OCI-M2 (cell line): Measurements from ENCODE around the gene DMD.
"Not testable (repeated sequence)": the region's sequence is repeated elsewhere in the genome, so short reads cannot be mapped to it uniquely, and the experiment has no call there.

ENCODE experiments used
- DNase-seq: peaks from one replicate; lab custom pipeline; 2025; ENCODE audit not compliant: unreplicated experiment; lab: John Stamatoyannopoulos, UW

DMD gene

GRCh38 chrX:32289356-32289755 lies 922.0 kb downstream of the DMD start:
- no peak for DNase-seq

- DNase-seq = no peak
Measured at GRCh38 chrX:32281853-32282252, 929.5 kb downstream of the DMD start.

DNA sequence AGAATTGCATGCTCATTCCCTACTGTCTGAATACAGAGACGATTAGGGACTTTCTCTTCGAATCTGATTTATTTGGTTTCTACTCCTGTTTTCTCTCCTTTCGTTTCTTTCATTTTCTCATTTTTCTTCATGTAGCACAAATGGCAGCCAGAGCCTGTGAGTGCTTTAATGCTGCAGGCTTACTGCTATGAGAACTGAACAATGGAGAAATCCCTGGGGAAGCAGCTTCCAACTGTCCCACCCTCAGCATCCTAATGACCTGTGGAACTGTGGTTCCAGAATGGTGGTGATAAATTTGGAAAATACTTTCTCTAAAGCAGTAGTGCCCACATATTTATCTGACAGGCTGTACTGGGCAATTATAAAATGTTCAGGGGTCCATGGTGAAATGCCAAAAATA lies 930.4 kb downstream of the DMD start:
- DNase-seq = no peak

DNA sequence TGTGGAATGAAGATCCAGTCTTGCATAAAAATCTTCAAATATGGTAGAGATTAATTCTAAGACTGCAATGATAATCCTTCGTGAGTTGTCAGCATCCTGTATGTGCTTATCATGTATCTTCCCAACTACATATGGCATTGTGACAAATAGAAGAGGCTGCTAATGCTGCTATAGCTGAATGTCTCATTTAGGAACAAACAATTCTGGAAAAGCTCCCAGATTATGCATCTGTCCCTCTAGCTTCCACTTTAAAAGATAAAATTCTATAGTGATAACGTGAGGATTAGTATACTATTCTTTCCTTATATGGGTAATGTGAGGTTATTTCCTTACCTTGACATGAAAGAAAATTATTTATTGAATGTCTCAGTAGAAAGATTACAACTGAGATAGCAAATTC lies 930.9 kb downstream of the DMD start:
- DNase-seq = no peak

- no peak for DNase-seq
Measured at GRCh38 chrX:32276153-32276552, 935.2 kb downstream of the DMD start.

DNA sequence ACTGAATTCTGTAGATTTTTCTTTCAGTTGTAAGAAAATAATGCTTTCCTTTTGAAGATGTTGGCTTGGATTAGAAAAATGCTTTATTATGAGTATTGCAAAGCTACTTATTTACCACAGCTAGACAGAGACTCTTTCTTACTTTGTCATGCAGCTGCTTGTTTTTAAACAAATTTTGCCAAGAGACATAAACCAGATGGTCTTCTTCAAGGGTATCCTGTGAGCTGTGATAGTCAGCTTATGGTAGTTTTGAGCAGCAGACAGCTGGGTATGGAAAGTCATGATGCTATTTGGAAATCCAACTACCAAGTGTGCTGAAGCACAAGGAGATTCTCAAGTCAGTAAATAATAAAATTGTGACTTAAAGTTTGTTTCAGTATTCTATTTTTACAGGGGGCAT lies 941.5 kb downstream of the DMD start:
- DNase-seq = no peak

GRCh38 chrX:32268207-32268606 lies 943.1 kb downstream of the DMD start:
- DNase-seq = no peak

GRCh38 chrX:32267796-32268195 lies 943.6 kb downstream of the DMD start:
- DNase-seq = no peak

DNA sequence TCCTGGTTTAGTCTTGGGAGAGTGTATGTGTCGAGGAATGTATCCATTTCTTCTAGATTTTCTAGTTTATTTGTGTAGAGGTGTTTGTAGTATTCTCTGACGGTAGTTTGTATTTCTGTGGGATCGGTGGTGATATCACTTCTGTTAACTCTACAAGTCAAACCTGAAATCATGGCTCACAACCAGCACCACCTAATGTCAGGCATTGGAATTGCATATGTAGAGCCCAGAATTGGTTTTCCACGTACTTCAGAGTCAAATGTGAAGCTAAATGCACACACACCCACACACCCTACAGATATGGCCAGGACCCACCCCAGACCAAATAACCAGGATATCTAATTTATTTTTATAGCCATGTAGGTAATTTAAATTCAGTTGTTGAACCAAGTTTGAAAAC lies 964.7 kb downstream of the DMD start:
- DNase-seq = not testable (repeated sequence)

- DNase-seq = no peak
Measured at GRCh38 chrX:32195611-32196010, 1015.7 kb downstream of the DMD start.

DNA sequence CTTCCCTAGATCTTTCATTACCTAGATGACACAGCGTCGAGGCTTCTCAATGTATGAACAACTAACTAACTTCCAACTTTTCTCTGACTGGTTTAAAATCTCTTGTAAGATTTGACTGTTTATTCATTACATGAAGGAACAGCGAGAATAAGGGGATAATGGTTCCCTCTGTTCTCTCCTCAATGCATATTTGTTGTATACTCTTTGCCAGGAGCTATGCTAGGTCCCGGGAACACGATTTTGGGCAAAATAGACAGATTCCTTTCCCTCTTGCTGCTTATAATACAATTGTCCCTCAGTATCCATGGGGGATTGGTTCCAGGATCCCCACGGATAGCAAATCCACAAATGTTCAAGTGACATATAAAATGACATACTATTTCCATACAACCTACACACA lies 1020.0 kb downstream of the DMD start:
- no peak for DNase-seq

DNA sequence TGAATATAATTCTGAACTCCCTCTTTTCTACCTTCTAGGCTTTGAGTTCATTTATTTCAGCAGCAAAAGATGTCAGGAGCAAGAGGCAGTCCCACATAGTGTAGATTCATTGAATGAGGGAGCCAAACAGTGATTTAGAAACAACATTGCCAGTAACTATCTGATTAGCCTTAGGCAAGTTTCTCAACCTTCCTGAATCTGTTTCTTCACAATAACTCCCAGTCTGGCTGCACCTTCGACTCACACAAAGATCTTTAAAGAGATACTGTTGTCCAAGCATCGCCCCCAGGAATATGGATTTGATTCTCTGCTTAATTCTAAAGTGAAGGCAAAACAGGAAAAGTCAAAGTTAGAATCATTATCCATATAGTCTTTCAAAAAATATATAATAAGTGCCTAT lies 1026.2 kb downstream of the DMD start:
- no peak for DNase-seq

DNA sequence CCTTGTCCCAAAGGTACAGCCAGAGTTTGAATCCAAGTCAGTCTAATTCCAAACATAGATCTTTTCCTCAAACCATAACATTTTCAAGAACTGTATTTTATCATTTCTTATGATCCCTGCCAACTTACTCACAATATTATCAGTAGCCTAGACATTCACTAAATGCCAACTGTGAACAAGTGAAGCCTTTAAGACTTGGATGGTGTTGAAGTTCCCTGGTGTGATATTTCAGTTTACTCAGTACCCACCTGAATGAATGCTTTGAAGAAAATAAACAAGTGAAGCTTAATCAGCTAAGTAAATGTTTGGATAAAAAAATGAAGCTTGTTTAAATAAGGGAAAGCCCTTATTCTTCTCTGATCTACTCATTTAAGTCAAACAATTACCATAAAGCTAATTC lies 1028.3 kb downstream of the DMD start:
- no peak for DNase-seq

DNA sequence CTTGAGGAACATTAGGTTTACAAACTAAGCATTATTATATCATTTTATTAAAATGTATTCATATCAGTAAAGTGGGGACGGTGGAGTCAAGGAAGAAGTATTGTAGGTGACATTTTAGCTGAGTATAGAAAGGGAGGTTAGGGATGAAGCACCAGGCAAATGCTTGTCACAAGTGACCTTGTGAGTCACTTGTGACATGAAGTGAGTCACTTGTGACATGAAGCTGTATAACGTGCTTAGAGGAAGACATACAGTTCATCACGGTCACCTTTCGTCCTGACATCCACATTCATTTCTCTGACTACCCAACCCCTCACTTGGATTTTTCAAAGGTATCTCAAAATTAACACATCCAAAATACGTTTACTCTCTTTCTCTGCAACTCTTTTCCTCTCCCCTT lies 1034.8 kb downstream of the DMD start:
- no peak for DNase-seq

GRCh38 chrX:32170481-32170880 lies 1040.9 kb downstream of the DMD start:
- DNase-seq = no peak

- DNase-seq = no peak
Measured at GRCh38 chrX:32155044-32155638, 1056.2 kb downstream of the DMD start.

- DNase-seq = no peak
Measured at GRCh38 chrX:32153585-32153984, 1057.8 kb downstream of the DMD start.

- no peak for DNase-seq
Measured at GRCh38 chrX:32150141-32150540, 1061.2 kb downstream of the DMD start.

GRCh38 chrX:32141841-32142240 lies 1069.5 kb downstream of the DMD start:
- DNase-seq = no peak

DNA sequence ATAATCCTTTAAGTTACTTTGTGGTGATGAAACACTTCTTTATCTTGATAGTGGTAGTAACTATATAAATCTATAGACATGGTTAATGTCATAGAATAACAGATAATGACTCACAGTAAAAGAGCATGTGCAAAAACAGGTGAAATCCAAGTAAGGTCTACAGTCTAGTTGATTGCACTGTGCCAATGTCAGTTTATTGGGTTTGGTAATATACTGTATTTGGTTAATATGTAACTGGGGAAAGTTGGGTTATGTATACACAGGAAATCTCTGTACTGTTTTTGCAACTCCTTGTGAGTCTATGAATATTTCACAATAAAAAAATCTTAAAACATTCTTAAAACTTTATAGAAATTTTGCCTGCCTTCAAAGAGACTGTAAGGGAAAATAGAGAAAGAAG lies 1071.9 kb downstream of the DMD start:
- no peak for DNase-seq

DNA sequence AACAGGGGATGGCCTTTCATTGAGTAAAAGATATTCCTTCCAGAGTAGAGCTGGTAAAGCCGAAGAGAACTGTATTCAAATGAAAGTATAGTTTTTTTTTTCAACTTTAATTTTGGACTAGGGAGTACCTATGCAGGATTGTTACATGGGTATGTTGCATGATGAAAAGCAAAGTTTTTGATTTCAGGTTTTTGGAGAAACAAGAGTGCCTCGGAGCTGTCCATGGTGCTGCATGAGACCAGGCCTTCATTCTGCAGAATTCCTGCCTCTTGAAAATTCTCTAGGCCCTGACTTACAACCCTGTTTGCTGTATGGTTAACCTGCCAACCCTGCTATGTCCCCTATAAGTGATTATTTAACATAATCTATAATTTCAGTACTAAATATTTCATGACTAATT lies 1073.8 kb downstream of the DMD start:
- DNase-seq = no peak

DNA sequence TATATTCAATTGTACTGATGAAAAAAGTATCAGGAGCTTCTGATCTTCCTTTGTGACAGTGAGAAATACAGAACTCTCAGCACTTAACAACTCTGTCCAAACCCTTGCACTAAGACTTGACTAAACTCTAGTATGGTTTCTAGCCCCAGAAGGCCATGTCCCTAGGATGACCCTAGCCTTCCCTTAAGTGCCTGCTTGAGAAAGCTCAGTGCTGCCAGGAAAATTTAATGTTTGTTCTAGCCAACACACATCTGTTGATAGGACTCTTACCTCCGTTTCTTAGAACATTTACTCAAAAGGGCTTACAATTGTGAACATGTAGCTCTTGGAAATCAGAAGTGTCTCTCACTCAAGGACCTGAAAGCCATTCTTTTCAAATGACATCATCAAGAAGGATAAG lies 1084.4 kb downstream of the DMD start:
- DNase-seq = no peak

DNA sequence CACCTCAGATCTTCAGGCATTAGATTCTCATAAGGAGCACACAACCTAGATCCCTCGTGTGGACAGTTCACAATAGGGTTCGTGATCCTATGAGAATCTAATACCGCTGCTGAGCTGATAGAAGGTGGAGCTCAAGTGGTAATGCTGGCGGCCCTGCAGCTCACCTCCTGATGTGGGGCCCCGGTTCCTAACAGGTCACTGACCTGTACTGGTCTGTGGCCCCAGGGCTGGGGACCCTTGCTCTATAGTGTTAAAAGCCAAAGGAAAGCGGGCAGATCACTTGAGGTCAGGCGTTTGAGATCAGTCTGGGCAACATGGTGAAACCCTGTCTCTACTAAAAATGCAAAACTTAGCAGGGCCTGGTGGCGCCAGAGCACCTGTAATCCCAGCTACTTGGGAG lies 1092.5 kb downstream of the DMD start:
- DNase-seq = no peak

DNA sequence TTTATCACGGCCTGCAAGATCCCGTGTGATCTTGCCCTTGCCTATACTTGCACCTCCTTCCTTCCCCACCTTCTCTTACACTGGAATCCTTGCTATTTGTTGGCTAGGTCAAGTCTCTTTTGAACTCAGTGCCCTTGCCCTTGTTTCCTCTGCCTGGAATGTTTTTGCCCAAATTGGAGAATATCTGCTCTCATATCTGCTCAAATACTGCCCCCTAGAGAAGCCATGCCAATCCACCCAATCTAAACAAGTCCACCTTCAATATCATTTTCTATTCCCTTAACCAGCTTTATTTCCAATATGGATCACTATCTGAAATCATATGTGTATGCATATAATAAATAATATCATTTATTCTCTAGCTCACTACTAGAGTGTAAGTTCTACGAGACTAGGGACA lies 1095.3 kb downstream of the DMD start:
- DNase-seq = no peak
